GM18502 (cell line): ENCODE results near the gene CGN.
A peak's percentile ranks its signal among the peaks of the same experiment; 100 is the strongest.
"Not testable (repeated sequence)": the region's sequence is repeated elsewhere in the genome, so short reads cannot be mapped to it uniquely, and the experiment has no call there.

Experiments
- ATAC-seq: cut with Tn5 transposase; IDR thresholded peaks from one replicate; pipeline ENCODE4 v1.9.1; 2021; ENCODE audit warnings: mild to moderate bottlenecking; ENCODE audit not compliant: unreplicated experiment, poor library complexity

The CGN gene

GRCh38 chr1:151518936-151519335 is 7.7 kb downstream of the CGN start:
- no peak for ATAC-seq

GRCh38 chr1:151519667-151520066 is 8.5 kb downstream of the CGN start:
- no peak for ATAC-seq

- ATAC-seq = no peak
These were observed 9.2 kb downstream of the CGN start for GRCh38 chr1:151520359-151520758.

- not testable (repeated sequence) for ATAC-seq
These were observed 11.2 kb downstream of the CGN start for GRCh38 chr1:151522427-151522826.

GRCh38 chr1:151523326-151523725 is 12.1 kb downstream of the CGN start:
- no peak for ATAC-seq

GRCh38 chr1:151524736-151525135 is 13.5 kb downstream of the CGN start:
- no peak for ATAC-seq

- no peak for ATAC-seq
These were observed 15.7 kb downstream of the CGN start for GRCh38 chr1:151526735-151527525.

- ATAC-seq = no peak
These were observed 18.1 kb downstream of the CGN start for GRCh38 chr1:151529211-151529702.

- no peak for ATAC-seq
These were observed 18.6 kb downstream of the CGN start for GRCh38 chr1:151529781-151530180.

GRCh38 chr1:151530461-151530860 is 19.3 kb downstream of the CGN start:
- no peak for ATAC-seq

- ATAC-seq = no peak
These were observed 22.7 kb downstream of the CGN start for GRCh38 chr1:151533870-151534269.

GRCh38 chr1:151534662-151535278 is 23.6 kb downstream of the CGN start:
- ATAC-seq = no peak

- no peak for ATAC-seq
These were observed 24.4 kb downstream of the CGN start for GRCh38 chr1:151535326-151536271.

- ATAC-seq = no peak
These were observed 25.3 kb downstream of the CGN start for GRCh38 chr1:151536499-151536898.

- no peak for ATAC-seq
These were observed 25.9 kb downstream of the CGN start for GRCh38 chr1:151537112-151537511.

- peak; percentile 41 for ATAC-seq
These were observed 28.3 kb downstream of the CGN start for GRCh38 chr1:151539321-151540020.

GRCh38 chr1:151540021-151540981 is 29.1 kb downstream of the CGN start, which contains the start of gene TUFT1:
TUFT1 (plus strand) TSS chr1:151540309; CDS start chr1:151540367, 58 bp downstream.
- peak; percentile 92 for ATAC-seq

- no peak for ATAC-seq
These were observed 29.8 kb downstream of the CGN start for GRCh38 chr1:151540982-151541377.

- ATAC-seq = no peak
These were observed 30.6 kb downstream of the CGN start for GRCh38 chr1:151541752-151542151.
